Measurements from ENCODE around the gene ARHGEF3.

DNA sequence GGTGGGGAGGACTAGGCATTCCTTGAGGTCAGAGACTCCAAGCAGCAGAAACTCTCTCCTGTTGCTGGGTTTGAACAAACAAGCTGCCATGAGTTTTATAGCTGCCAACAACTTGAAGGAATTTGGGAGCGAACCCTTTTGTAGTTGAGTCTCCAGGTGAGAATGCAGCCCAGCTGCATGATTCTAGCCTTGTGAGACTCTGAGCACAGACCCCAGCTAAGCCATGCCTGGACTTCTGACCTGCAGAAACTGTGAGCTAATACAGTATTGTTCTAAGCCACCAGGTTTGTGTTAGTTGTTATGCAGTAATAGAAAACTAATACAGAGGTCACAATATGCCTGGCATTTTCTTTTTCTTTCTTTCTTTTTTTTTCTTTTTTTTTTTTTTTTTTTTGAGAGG lies 112.4 kb downstream of the ARHGEF3 start:
- TF ChIP-seq, protein P1, sequence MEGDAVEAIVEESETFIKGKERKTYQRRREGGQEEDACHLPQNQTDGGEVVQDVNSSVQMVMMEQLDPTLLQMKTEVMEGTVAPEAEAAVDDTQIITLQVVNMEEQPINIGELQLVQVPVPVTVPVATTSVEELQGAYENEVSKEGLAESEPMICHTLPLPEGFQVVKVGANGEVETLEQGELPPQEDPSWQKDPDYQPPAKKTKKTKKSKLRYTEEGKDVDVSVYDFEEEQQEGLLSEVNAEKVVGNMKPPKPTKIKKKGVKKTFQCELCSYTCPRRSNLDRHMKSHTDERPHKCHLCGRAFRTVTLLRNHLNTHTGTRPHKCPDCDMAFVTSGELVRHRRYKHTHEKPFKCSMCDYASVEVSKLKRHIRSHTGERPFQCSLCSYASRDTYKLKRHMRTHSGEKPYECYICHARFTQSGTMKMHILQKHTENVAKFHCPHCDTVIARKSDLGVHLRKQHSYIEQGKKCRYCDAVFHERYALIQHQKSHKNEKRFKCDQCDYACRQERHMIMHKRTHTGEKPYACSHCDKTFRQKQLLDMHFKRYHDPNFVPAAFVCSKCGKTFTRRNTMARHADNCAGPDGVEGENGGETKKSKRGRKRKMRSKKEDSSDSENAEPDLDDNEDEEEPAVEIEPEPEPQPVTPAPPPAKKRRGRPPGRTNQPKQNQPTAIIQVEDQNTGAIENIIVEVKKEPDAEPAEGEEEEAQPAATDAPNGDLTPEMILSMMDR (IDR thresholded peaks at IDR 0.05; ENCODE audit: poor library complexity) = no peak
- no peak for TF ChIP-seq EZH2 (IDR thresholded peaks at IDR 0.05; ENCODE audit: borderline replicate concordance)
